SK-N-SH (cell line): ENCODE results near the gene TGFB2. TPM values are rescaled to one million over a fixed set of nuclear protein-coding genes. Genes with fewer than 3 reads are reported as not detected.

Experiments
- CTCF ChIA-PET: fragments of 300-600, 350-600 bp; formaldehyde crosslinking; extraction: SDS; loops from one replicate; lab custom pipeline; 2021; lab: Yijun Ruan, JAX
- POLR2A ChIA-PET: fragments of 350-600 bp; sonication (Branson Sonifier 250); formaldehyde crosslinking; extraction: SDS; loops from one replicate; lab custom pipeline; 2020; ENCODE audit warnings: antibody characterized with exemption, inconsistent platforms; lab: Yijun Ruan, JAX
- DNase-seq: peaks from one replicate; pipeline ENCODE4 v3.0.0; 2012
- H2AFZ ChIP-seq: fragments of 200-600 bp; sonication (generic); 2 replicates; pipeline ENCODE4 v1.8.1; 2016; ENCODE audit warnings: antibody characterized with exemption, mild to moderate bottlenecking, low read depth
- H3F3A ChIP-seq: fragments of 200-600 bp; sonication (generic); replicated peaks from 2 replicates; pipeline ENCODE3; 2016; ENCODE audit warnings: antibody characterized with exemption, mild to moderate bottlenecking; ENCODE audit not compliant: insufficient read depth
- H3K27ac ChIP-seq, 2 experiments: fragments of 200-500 bp in 1 of 2; fragments of 200-600 bp in 1 of 2; sonication (Bioruptor generic) in 1 of 2; sonication (generic), shearing (Covaris generic) in 1 of 2; 2 replicates each; pipeline versions ENCODE4 v1.5.1 to v1.6.1; 2014 to 2016; ENCODE audit warnings: low read depth in 2 of 2, inconsistent platforms in 1 of 2, low read length in 1 of 2, mild to moderate bottlenecking in 1 of 2, mixed read lengths in 1 of 2
- H3K27me3 ChIP-seq: fragments of 200-600 bp; sonication (generic), shearing (Covaris generic); 2 replicates; pipeline ENCODE4 v1.6.1; 2016; ENCODE audit warnings: mixed run types; ENCODE audit not compliant: insufficient read depth
- H3K36me3 ChIP-seq, 2 experiments: fragments of 200-500 bp in 1 of 2; fragments of 200-600 bp in 1 of 2; sonication (Bioruptor generic) in 1 of 2; sonication (generic) in 1 of 2; replicated peaks in 1 of 2; 2 replicates each; pipeline versions ENCODE3 to v1.5.1; 2014 to 2016; ENCODE audit warnings: low read length in 1 of 2, mild to moderate bottlenecking in 1 of 2; ENCODE audit not compliant: insufficient read depth in 2 of 2, control insufficient read depth in 1 of 2
- H3K4me1 ChIP-seq, 2 experiments: fragments of 200-500 bp in 1 of 2; fragments of 200-600 bp in 1 of 2; sonication (Bioruptor generic) in 1 of 2; sonication (generic), shearing (Covaris generic) in 1 of 2; 2 replicates each; pipeline versions ENCODE4 v1.5.1 to v1.6.1; 2014 to 2016; ENCODE audit warnings: low read depth in 1 of 2, low read length in 1 of 2, mixed run types in 1 of 2; ENCODE audit not compliant: insufficient read depth in 2 of 2, control insufficient read depth in 1 of 2
- H3K4me2 ChIP-seq: fragments of 200-600 bp; sonication (generic), shearing (Covaris generic); 2 replicates; pipeline ENCODE4 v1.6.1; 2017; ENCODE audit warnings: mixed run types
- H3K4me3 ChIP-seq, 2 experiments: fragments of 200-500 bp in 1 of 2; fragments of 200-600 bp in 1 of 2; sonication (Bioruptor generic) in 1 of 2; sonication (generic), shearing (Covaris generic) in 1 of 2; 2 replicates each; pipeline versions ENCODE4 v1.5.1 to v1.8.1; 2014 to 2016; ENCODE audit warnings: low read depth in 2 of 2, inconsistent platforms in 1 of 2, low read length in 1 of 2, mild to moderate bottlenecking in 1 of 2, mixed read lengths in 1 of 2, moderate library complexity in 1 of 2
- H3K79me2 ChIP-seq: fragments of 200-600 bp; sonication (generic); 2 replicates; pipeline ENCODE4 v1.8.1; 2017; ENCODE audit warnings: mild to moderate bottlenecking; ENCODE audit not compliant: insufficient read depth
- H3K9ac ChIP-seq: fragments of 200-600 bp; sonication (generic); 2 replicates; pipeline ENCODE4 v1.6.1; 2017; ENCODE audit warnings: mixed run types
- H3K9me2 ChIP-seq: fragments of 200-600 bp; sonication (generic); 2 replicates; pipeline ENCODE4 v1.6.1; 2017; ENCODE audit warnings: mixed run types
- H3K9me3 ChIP-seq: fragments of 200-600 bp; sonication (generic); 2 replicates; pipeline ENCODE4 v1.6.1; 2017; ENCODE audit warnings: mixed run types, mild to moderate bottlenecking, moderate library complexity
- H4K20me1 ChIP-seq: fragments of 200-600 bp; sonication (generic); 2 replicates; pipeline ENCODE4 v1.6.1; 2017; ENCODE audit warnings: mild to moderate bottlenecking, mixed run types; ENCODE audit not compliant: insufficient read depth
- CTCF ChIP-seq: fragments of 200-600 bp; sonication (generic); IDR thresholded peaks from 2 replicates; pipeline ENCODE4 v1.6.1; 2017; ENCODE audit warnings: antibody characterized with exemption, mild to moderate bottlenecking, moderate library complexity
- EP300 ChIP-seq, 2 experiments: IDR thresholded peaks; 2 replicates each; pipeline versions ENCODE4 v1.4.0 to v1.6.1; 2012; ENCODE audit warnings: borderline replicate concordance in 1 of 2, low read depth in 1 of 2, low read length in 1 of 2
- GATA2 ChIP-seq: sonication (generic); formaldehyde crosslinking; IDR thresholded peaks from 2 replicates; pipeline ENCODE4 v1.5.0; 2020; ENCODE audit warnings: mild to moderate bottlenecking, missing genetic modification reagents
- IRF3 ChIP-seq: fragments of 150-350 bp; IDR thresholded peaks from 2 replicates; pipeline ENCODE4 v1.6.1; 2016; ENCODE audit warnings: mild to moderate bottlenecking, low read depth, low read length
- JUND ChIP-seq: IDR thresholded peaks from 2 replicates; pipeline ENCODE4 v1.4.0; 2012
- MEF2A ChIP-seq: IDR thresholded peaks from 2 replicates; pipeline ENCODE4 v1.4.0; 2012; ENCODE audit warnings: low read depth, borderline replicate concordance
- PBX3 ChIP-seq: IDR thresholded peaks from 2 replicates; pipeline ENCODE4; 2012
- RCOR1 ChIP-seq: fragments of 150-350 bp; IDR thresholded peaks from 2 replicates; pipeline ENCODE4 v1.6.1; 2017; ENCODE audit warnings: antibody characterized with exemption, low read length
- REST ChIP-seq: IDR thresholded peaks from 2 replicates; pipeline ENCODE4 v1.6.1; 2012; ENCODE audit warnings: mild to moderate bottlenecking, low read depth, low read length, moderate library complexity
- RXRA ChIP-seq: IDR thresholded peaks from 2 replicates; pipeline ENCODE4 v1.4.0; 2012; ENCODE audit warnings: low read depth, mild to moderate bottlenecking, borderline replicate concordance
- SIN3A ChIP-seq: IDR thresholded peaks from 2 replicates; pipeline ENCODE4 v1.6.1; 2012; ENCODE audit warnings: low read depth, mild to moderate bottlenecking, low read length, moderate library complexity, borderline replicate concordance
- TCF12 ChIP-seq: IDR thresholded peaks from 2 replicates; pipeline ENCODE4 v1.4.0; 2012
- TEAD4 ChIP-seq: IDR thresholded peaks from 2 replicates; pipeline ENCODE4 v1.4.0; 2012; ENCODE audit warnings: mild to moderate bottlenecking, borderline replicate concordance; ENCODE audit not compliant: insufficient read depth
- WGBS: methylation state at CpG from one replicate; pipeline ENCODE4 v1.1.6; 2017; ENCODE audit warnings: low lambda C conversion rate; 5-methylcytosine and 5-hydroxymethylcytosine counted together
- polyA plus RNA-seq, 3 experiments: library from polyadenylated mRNA; depleted of rRNA; stranded (reverse); fragments of >200 nt; gene quantifications; 2 replicates each; pipeline ENCODE4 v1.2.3, GENCODE V29; 2012

TGFB2 gene
- polyA plus RNA-seq, 1 of the 3 experiments (the other 2 are of a cell fraction): 2.4 TPM

GRCh38 chr1:218462116-218462515 is 117.0 kb downstream of the TGFB2 start:
- H3F3A ChIP-seq: peaks cover 23% of the 10 kb centered on the region
- H3K27me3 ChIP-seq: no peaks in the 10 kb centered on the region
- H4K20me1 ChIP-seq: no peaks in the 10 kb centered on the region
- no peak overlapping the region for H3K9ac ChIP-seq
- TF ChIP-seq SIN3A (no peak), RCOR1 (no peak), EP300 (IDR thresholded peaks at IDR 0.05; ENCODE audit: borderline replicate concordance in 1 of 2, low read depth in 1 of 2, low read length in 1 of 2) (no peak), JUND (no peak), GATA2 (no peak), PBX3 (no peak), MEF2A (no peak), IRF3 (no peak), CTCF (no peak), REST (no peak), RXRA (no peak), TEAD4 (no peak), TCF12 (no peak)
- TF ChIP-seq, all 33 proteins: peak for 0
- Histone ChIP-seq H3K9me3 (no peaks in the 10 kb centered on the region), H3K36me3 (no peaks in the 10 kb centered on the region), H3K4me3 (no peak overlapping the region), H2AFZ (peak overlapping the region; percentile 87), H3K4me2 (0 out of 2 replicates have a peak overlapping the region, but pooled peaks have one; percentile 65), H3K79me2 (no peaks in the 10 kb centered on the region), H3K27ac (peak overlapping the region in 1 of 2 experiments; percentile 93; a peak in 3 of 4 replicates), H3K9me2 (no peaks in the 10 kb centered on the region), H3K4me1 (peaks cover 31 to 44% of the 10 kb centered on the region in 2 experiments)
- DNase-seq: no peak
- WGBS: 95% methylated on average over 4 of the region's 4 CpGs
- CTCF ChIA-PET: no interaction called here
- POLR2A ChIA-PET: no interaction called here
